22Rv1 (cell line): Measurements from ENCODE around the gene ACTRT3.
"Not testable (repeated sequence)": the region's sequence is repeated elsewhere in the genome, so short reads cannot be mapped to it uniquely, and the experiment has no call there.

Experiments
- CTCF ChIP-seq: fragments of 450-650 bp; IDR thresholded peaks from 2 replicates; pipeline ENCODE4 v1.5.1; 2017; ENCODE audit warnings: mild to moderate bottlenecking
- ZFX ChIP-seq: fragments of 450-650 bp; IDR thresholded peaks from 2 replicates; pipeline ENCODE4 v1.6.1; 2017; ENCODE audit warnings: antibody characterized with exemption, borderline replicate concordance

- TF ChIP-seq CTCF, ZFX: not testable (repeated sequence)
Measured at GRCh38 chr3:169731857-169732256, 37.5 kb downstream of the ACTRT3 start.
